ENCODE data around the gene KCNQ5.

The KCNQ5 gene

DNA sequence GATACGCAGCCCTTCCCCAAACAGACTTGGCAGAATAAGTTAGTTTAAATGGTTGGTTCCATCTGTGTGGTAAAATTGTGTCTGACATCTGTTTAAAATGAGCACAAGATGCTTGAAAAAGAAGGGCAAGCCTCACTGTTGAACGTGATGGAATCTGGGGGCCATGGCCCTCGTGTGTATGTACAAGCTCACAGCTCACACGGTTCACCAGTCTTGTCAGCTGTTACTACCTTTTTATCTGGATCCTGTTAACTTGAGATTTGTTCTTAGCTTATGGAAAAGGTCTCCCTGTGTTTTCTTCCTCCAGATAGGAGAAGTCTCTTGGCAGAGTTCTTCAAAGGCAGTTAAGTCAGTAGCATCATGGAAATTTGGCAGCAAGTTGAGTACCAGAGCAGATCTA is 332.9 kb downstream of the KCNQ5 start:
- no peak overlapping the region for H3K9ac ChIP-seq
- H2AFZ ChIP-seq (ENCODE audit: low read depth) = no peak overlapping the region
- H3K79me2 ChIP-seq (ENCODE audit: insufficient read depth, low read depth) = no peaks in the 10 kb centered on the region
- H3K36me3 ChIP-seq (ENCODE audit: insufficient read depth) = no peaks in the 10 kb centered on the region
- H3K4me2 ChIP-seq = no peak overlapping the region
- H4K20me1 ChIP-seq (ENCODE audit: insufficient read depth) = no peaks in the 10 kb centered on the region
- TF ChIP-seq, protein P1, sequence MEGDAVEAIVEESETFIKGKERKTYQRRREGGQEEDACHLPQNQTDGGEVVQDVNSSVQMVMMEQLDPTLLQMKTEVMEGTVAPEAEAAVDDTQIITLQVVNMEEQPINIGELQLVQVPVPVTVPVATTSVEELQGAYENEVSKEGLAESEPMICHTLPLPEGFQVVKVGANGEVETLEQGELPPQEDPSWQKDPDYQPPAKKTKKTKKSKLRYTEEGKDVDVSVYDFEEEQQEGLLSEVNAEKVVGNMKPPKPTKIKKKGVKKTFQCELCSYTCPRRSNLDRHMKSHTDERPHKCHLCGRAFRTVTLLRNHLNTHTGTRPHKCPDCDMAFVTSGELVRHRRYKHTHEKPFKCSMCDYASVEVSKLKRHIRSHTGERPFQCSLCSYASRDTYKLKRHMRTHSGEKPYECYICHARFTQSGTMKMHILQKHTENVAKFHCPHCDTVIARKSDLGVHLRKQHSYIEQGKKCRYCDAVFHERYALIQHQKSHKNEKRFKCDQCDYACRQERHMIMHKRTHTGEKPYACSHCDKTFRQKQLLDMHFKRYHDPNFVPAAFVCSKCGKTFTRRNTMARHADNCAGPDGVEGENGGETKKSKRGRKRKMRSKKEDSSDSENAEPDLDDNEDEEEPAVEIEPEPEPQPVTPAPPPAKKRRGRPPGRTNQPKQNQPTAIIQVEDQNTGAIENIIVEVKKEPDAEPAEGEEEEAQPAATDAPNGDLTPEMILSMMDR (conservative IDR thresholded peaks at IDR 0.05; ENCODE audit: low read depth, low read length) = no peak
- H3K4me3 ChIP-seq (IDR thresholded peaks at IDR 0.05; ENCODE audit: insufficient read depth, low read depth, low read length) = no peak overlapping the region
- H3K27ac ChIP-seq = no peak overlapping the region
- no peaks in the 10 kb centered on the region for H3K27me3 ChIP-seq (ENCODE audit: insufficient read depth, low read depth)
- peaks cover 16% of the 10 kb centered on the region for H3K4me1 ChIP-seq (ENCODE audit: low read depth, poor library complexity, severe bottlenecking)

DNA sequence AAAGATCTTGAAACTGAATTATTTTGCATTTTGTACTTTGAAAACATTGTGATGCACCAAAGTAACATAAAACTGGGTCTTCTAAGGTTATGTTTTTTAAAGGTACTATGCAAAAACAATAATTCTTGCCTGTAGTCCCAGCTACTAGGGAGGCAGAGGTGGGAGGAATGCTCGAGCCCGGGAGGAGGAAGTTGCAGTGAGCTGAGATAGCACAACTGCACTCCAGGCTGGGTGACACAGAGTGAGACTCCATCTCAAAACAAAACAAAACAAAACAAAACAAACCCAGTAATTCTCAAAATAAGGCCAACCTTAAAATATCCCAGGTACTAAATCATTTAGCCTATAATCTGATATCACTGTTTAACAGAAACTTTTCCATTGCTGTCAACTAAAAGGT is 333.8 kb downstream of the KCNQ5 start:
- no peaks in the 10 kb centered on the region for H3K27me3 ChIP-seq (ENCODE audit: insufficient read depth, low read depth)
- H2AFZ ChIP-seq (ENCODE audit: low read depth) = no peak overlapping the region
- no peaks in the 10 kb centered on the region for H3K79me2 ChIP-seq (ENCODE audit: insufficient read depth, low read depth)
- H4K20me1 ChIP-seq (ENCODE audit: insufficient read depth) = no peaks in the 10 kb centered on the region
- peaks cover 16% of the 10 kb centered on the region for H3K4me1 ChIP-seq (ENCODE audit: low read depth, poor library complexity, severe bottlenecking)
- no peak overlapping the region for H3K27ac ChIP-seq
- no peak overlapping the region for H3K9ac ChIP-seq
- H3K4me2 ChIP-seq = no peak overlapping the region
- TF ChIP-seq, protein P1 (conservative IDR thresholded peaks at IDR 0.05; ENCODE audit: low read depth, low read length) = no peak
- H3K36me3 ChIP-seq (ENCODE audit: insufficient read depth) = no peaks in the 10 kb centered on the region
- no peak overlapping the region for H3K4me3 ChIP-seq (IDR thresholded peaks at IDR 0.05; ENCODE audit: insufficient read depth, low read depth, low read length)

DNA sequence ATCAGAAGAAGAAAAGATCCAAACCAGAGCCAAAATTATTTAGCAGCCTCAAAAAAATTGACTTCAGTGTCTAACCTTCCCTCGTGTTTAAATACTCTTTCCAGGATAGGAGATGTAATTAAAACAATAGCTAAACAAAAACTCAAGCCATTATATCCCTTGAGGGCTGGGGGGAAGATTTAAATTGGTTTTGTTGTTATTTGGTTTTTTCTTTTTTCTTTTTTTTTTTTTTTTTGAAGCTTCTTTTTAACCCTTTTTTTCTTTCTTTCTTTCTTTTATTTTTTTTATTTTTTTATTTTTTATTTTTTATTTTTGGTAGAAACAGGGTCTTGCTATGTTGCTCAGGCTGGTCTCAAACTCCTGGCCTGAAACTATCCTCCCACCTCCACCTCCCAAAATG is 334.4 kb downstream of the KCNQ5 start:
- Histone ChIP-seq H3K4me3 (IDR thresholded peaks at IDR 0.05; ENCODE audit: insufficient read depth, low read depth, low read length) (no peak overlapping the region), H3K27me3 (ENCODE audit: insufficient read depth, low read depth) (no peaks in the 10 kb centered on the region), H2AFZ (ENCODE audit: low read depth) (no peak overlapping the region), H3K36me3 (ENCODE audit: insufficient read depth) (no peaks in the 10 kb centered on the region), H3K9ac (no peak overlapping the region), H3K27ac (no peak overlapping the region), H4K20me1 (ENCODE audit: insufficient read depth) (no peaks in the 10 kb centered on the region), H3K4me2 (no peak overlapping the region), H3K4me1 (ENCODE audit: low read depth, poor library complexity, severe bottlenecking) (peaks cover 16% of the 10 kb centered on the region), H3K79me2 (ENCODE audit: insufficient read depth, low read depth) (no peaks in the 10 kb centered on the region)
- TF ChIP-seq, protein P1 (conservative IDR thresholded peaks at IDR 0.05; ENCODE audit: low read depth, low read length) = no peak

DNA sequence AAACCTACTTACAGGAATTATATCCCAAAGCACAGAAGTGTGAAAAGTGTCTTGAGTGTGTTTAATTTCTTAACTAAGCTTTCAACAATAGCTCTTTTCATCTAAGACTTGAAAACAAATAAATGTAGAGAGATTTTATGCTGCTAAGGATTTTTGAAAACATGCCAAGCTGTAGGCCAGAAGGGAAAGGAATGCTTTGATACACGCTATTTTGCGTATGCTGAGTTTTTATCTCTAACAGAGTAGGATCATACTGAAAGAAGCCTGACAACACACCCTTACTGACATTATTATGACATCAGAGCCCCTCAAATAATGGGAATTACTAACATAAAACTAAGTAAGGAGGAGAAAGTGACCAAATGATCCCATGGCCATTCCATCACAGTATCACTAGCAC is 338.0 kb downstream of the KCNQ5 start:
- no peaks in the 10 kb centered on the region for H3K79me2 ChIP-seq (ENCODE audit: insufficient read depth, low read depth)
- H4K20me1 ChIP-seq (ENCODE audit: insufficient read depth) = no peaks in the 10 kb centered on the region
- no peak overlapping the region for H2AFZ ChIP-seq (ENCODE audit: low read depth)
- no peak overlapping the region for H3K27ac ChIP-seq
- no peak overlapping the region for H3K9ac ChIP-seq
- H3K4me3 ChIP-seq (IDR thresholded peaks at IDR 0.05; ENCODE audit: insufficient read depth, low read depth, low read length) = no peak overlapping the region
- H3K27me3 ChIP-seq (ENCODE audit: insufficient read depth, low read depth) = no peaks in the 10 kb centered on the region
- TF ChIP-seq, protein P1 (conservative IDR thresholded peaks at IDR 0.05; ENCODE audit: low read depth, low read length) = no peak
- no peaks in the 10 kb centered on the region for H3K4me1 ChIP-seq (ENCODE audit: low read depth, poor library complexity, severe bottlenecking)
- no peaks in the 10 kb centered on the region for H3K36me3 ChIP-seq (ENCODE audit: insufficient read depth)
- H3K4me2 ChIP-seq = no peak overlapping the region
